ENCODE results near the gene MCM5. TPM values are rescaled to one million over a fixed set of nuclear protein-coding genes. Genes with fewer than 3 reads are reported as not detected.
"Not testable (repeated sequence)": the region's sequence is repeated elsewhere in the genome, so short reads cannot be mapped to it uniquely, and the experiment has no call there.

Gene MCM5
- total and polyA plus RNA-seq, 4 donors = 6.7 to 104 (median 8.8) TPM

GRCh38 chr22:35436421-35436820 lies 36.5 kb downstream of the MCM5 start (continued):
- TF ChIP-seq CTCF (IDR thresholded peaks at IDR 0.05; ENCODE audit: low read depth, low read length, missing input control) (no peak), MAX (IDR thresholded peaks at IDR 0.05) (no peak), YY1 (IDR thresholded peaks at IDR 0.05) (no peak)

- Histone ChIP-seq H3K36me3 (ENCODE audit: control insufficient read depth in 4 of 4, insufficient read depth in 3 of 4, low read depth in 1 of 4, low read length in 3 of 4) (peaks cover 0 to 1% (median 0%) of the 10 kb centered on the region in 4 donors), H3K27ac (ENCODE audit: low read depth in 1 of 2, low read length in 2 of 2) (no peak overlapping the region), H3K9ac (ENCODE audit: low read depth in 1 of 2, low read length in 2 of 2) (no peak overlapping the region), H3K27me3 (ENCODE audit: control insufficient read depth in 4 of 4, insufficient read depth in 4 of 4, low read length in 3 of 4) (no peaks in the 10 kb centered on the region), H3K4me1 (ENCODE audit: control insufficient read depth in 4 of 4, insufficient read depth in 4 of 4, low read length in 3 of 4) (no peaks in the 10 kb centered on the region), H3K9me3 (ENCODE audit: control insufficient read depth in 4 of 4, low read length in 3 of 4) (peaks cover 0 to 7% (median 2%) of the 10 kb centered on the region in 4 donors), H3K4me3 (ENCODE audit: low read depth in 1 of 3, low read length in 3 of 3) (no peak overlapping the region)
- no peak for DNase-seq (ENCODE audit: low spot score)
- no peak for TF ChIP-seq REST (IDR thresholded peaks at IDR 0.05)
- no peak for TF ChIP-seq GABPA (IDR thresholded peaks at IDR 0.05 in 1 of 2, conservative IDR thresholded peaks at IDR 0.05 in 1 of 2)
- TF ChIP-seq FOXA2 (IDR thresholded peaks at IDR 0.05) = no peak
- TF ChIP-seq NR2F2 (IDR thresholded peaks at IDR 0.05) = no peak
- no peak for TF ChIP-seq RXRA (IDR thresholded peaks at IDR 0.05)
- 99% methylated on average over 2 of the region's 2 CpGs for WGBS
These were observed 37.1 kb downstream of the MCM5 start for GRCh38 chr22:35437049-35437448.

GRCh38 chr22:35438673-35439364 lies 38.9 kb downstream of the MCM5 start:
- not testable (repeated sequence) for H3K27ac ChIP-seq (ENCODE audit: low read depth in 1 of 2, low read length in 2 of 2); DNase-seq (ENCODE audit: low spot score); H3K27me3 ChIP-seq (ENCODE audit: control insufficient read depth in 4 of 4, insufficient read depth in 4 of 4, low read length in 3 of 4); H3K36me3 ChIP-seq (ENCODE audit: control insufficient read depth in 4 of 4, insufficient read depth in 3 of 4, low read depth in 1 of 4, low read length in 3 of 4); H3K9me3 ChIP-seq (ENCODE audit: control insufficient read depth in 4 of 4, low read length in 3 of 4); H3K9ac ChIP-seq (ENCODE audit: low read depth in 1 of 2, low read length in 2 of 2); H3K4me1 ChIP-seq (ENCODE audit: control insufficient read depth in 4 of 4, insufficient read depth in 4 of 4, low read length in 3 of 4); H3K4me3 ChIP-seq (ENCODE audit: low read depth in 1 of 3, low read length in 3 of 3)
- WGBS = 84% methylated on average over 3 of the region's 3 CpGs

DNA sequence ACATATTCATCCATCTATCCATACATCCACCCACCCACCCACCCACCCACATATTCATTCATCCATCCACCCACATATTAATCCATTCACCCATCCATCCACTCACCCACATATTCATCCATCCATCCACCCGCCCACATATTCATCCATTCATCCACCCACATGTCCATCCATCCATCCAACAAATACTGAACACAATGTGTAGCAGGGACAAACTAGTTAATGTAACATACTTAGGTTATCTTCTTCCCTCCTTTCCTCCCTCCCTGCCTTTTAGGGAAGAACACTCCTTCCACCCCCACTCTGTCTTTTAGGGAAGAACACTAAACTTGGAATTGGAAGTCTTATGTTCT lies 39.4 kb downstream of the MCM5 start:
- H3K27ac ChIP-seq (ENCODE audit: low read depth in 1 of 2, low read length in 2 of 2) = no peak overlapping the region
- DNase-seq (ENCODE audit: low spot score) = no peak
- no peak overlapping the region for H3K4me3 ChIP-seq (ENCODE audit: low read depth in 1 of 3, low read length in 3 of 3)
- H3K36me3 ChIP-seq (ENCODE audit: control insufficient read depth in 4 of 4, insufficient read depth in 3 of 4, low read depth in 1 of 4, low read length in 3 of 4) = no peaks in the 10 kb centered on the region
- 93% methylated on average over 1 of the region's 1 CpG for WGBS
- H3K27me3 ChIP-seq (ENCODE audit: control insufficient read depth in 4 of 4, insufficient read depth in 4 of 4, low read length in 3 of 4) = no peaks in the 10 kb centered on the region
- TF ChIP-seq SP1 (IDR thresholded peaks at IDR 0.05) = no peak
- no peak overlapping the region for H3K9ac ChIP-seq (ENCODE audit: low read depth in 1 of 2, low read length in 2 of 2)
- H3K9me3 ChIP-seq (ENCODE audit: control insufficient read depth in 4 of 4, low read length in 3 of 4) = no peaks in the 10 kb centered on the region
- H3K4me1 ChIP-seq (ENCODE audit: control insufficient read depth in 4 of 4, insufficient read depth in 4 of 4, low read length in 3 of 4) = no peaks in the 10 kb centered on the region

Measured in liver (tissue), 9 donors.